BJ (cell line): ENCODE measurements around the gene URAD. TPM values are rescaled to one million over a fixed set of nuclear protein-coding genes. Genes with fewer than 3 reads are reported as not detected.

Source experiments
- CTCF ChIA-PET: fragments of 350-600 bp; formaldehyde crosslinking; extraction: SDS; loops from one replicate; lab custom pipeline; 2021; ENCODE audit warnings: antibody characterized with exemption, inconsistent platforms; lab: Yijun Ruan, JAX
- POLR2A ChIA-PET: fragments of 300-600 bp; sonication (Branson Sonifier 250); formaldehyde crosslinking; extraction: SDS; loops from one replicate; lab custom pipeline; 2021; ENCODE audit warnings: antibody characterized with exemption; lab: Charles Lee
- DNase-seq: peaks from one replicate; pipeline ENCODE4 v3.0.0-alpha.2; 2011; ENCODE audit warnings: low read depth
- H3K27me3 ChIP-seq: 2 replicates; pipeline ENCODE4 v1.6.0; 2011; ENCODE audit warnings: low read length; ENCODE audit not compliant: control insufficient read depth, insufficient read depth
- H3K36me3 ChIP-seq: 2 replicates; pipeline ENCODE4 v1.5.1; 2011; ENCODE audit warnings: low read length; ENCODE audit not compliant: control insufficient read depth, insufficient read depth
- H3K4me3 ChIP-seq: 2 replicates; pipeline ENCODE4 v1.5.1; 2011; ENCODE audit warnings: low read depth, mild to moderate bottlenecking, control low read depth, low read length
- CTCF ChIP-seq: IDR thresholded peaks from 2 replicates; pipeline ENCODE4 v1.5.1; 2011; ENCODE audit warnings: low read depth, mild to moderate bottlenecking, control low read depth, inconsistent platforms, low read length, moderate library complexity; ENCODE audit not compliant: insufficient read depth
- polyA plus RNA-seq: library from polyadenylated mRNA; depleted of rRNA; stranded (reverse); fragments of >200 nt; gene quantifications from 2 replicates; pipeline ENCODE4 v1.2.3, GENCODE V29; 2011; rRNA removed
- small RNA-seq: library from RNA; depleted of rRNA; stranded (forward); fragments of <200 nt; gene quantifications from one replicate; pipeline ENCODE3, GENCODE V24; 2012; ENCODE audit warnings: low replicate concordance, low read depth; ENCODE audit not compliant: insufficient read length

URAD gene
- polyA plus RNA-seq, 1 experiment: not detected

- ChIA-PET POLR2A (no interaction called here), CTCF (interaction anchor here (0.9 to 1.5 kb wide), 3 partner anchors 25 to 567 kb away, joined by 3 to 4 read pairs (median 3); no protein-coding TSS in a partner anchor)
- no peak overlapping the region for H3K4me3 ChIP-seq
- no peak for TF ChIP-seq CTCF
- H3K27me3 ChIP-seq: peaks cover 48% of the 10 kb centered on the region
- H3K36me3 ChIP-seq: no peaks in the 10 kb centered on the region
- DNase-seq: no peak
Observed at GRCh38 chr13:27928805-27929753, 59.4 kb downstream of the URAD start.

GRCh38 chr13:27928353-27928804, 60.1 kb downstream of the URAD start:
- Histone ChIP-seq H3K36me3 (no peaks in the 10 kb centered on the region), H3K27me3 (peaks cover 51% of the 10 kb centered on the region), H3K4me3 (no peak overlapping the region)
- DNase-seq: no peak
- POLR2A ChIA-PET: no interaction called here
- CTCF ChIA-PET: interaction anchor here (0.9 to 1.5 kb wide), 3 partner anchors 25 to 566 kb away, joined by 3 to 4 read pairs (median 3); no protein-coding TSS in a partner anchor
- no peak for TF ChIP-seq CTCF

Small RNA genes lying within 50 kb of the gene (small RNA-seq; reads per million reads assigned to genes)
- gene ATP5F1EP2 (not detected), gene RN7SL272P (not detected)

Other genes starting within 250 kb of the URAD start
- gene GSX1, start 196.2 kb downstream of the URAD start, polyA plus RNA-seq: not detected in 2 replicates
- not detected in 2 replicates for gene PDX1, start 68.7 kb downstream of the URAD start, polyA plus RNA-seq
- not detected in 2 replicates for gene CDX2, start 19.4 kb downstream of the URAD start, polyA plus RNA-seq
- gene FLT3, start 111.9 kb upstream of the URAD start, polyA plus RNA-seq: 0.01 TPM in 1 of 2 replicates, not detected in the other
- gene PAN3, start 149.9 kb upstream of the URAD start, polyA plus RNA-seq: 10.7 and 18.0 TPM in 2 replicates